ENCODE data around the gene RELN.
A peak's percentile ranks its signal among the peaks of the same experiment; 100 is the strongest.

The RELN gene

GRCh38 chr7:103658055-103659005 lies 331.1 kb downstream of the RELN start:
- no peak overlapping the region for H3K27ac ChIP-seq
- DNase-seq (ENCODE audit: low read depth, low spot score) = no peak

- no peak overlapping the region for H3K27ac ChIP-seq
- no peak for DNase-seq (ENCODE audit: low read depth, low spot score)
These were observed 332.0 kb downstream of the RELN start for GRCh38 chr7:103657474-103657894.

- H3K27ac ChIP-seq = no peak overlapping the region
- no peak for DNase-seq (ENCODE audit: low read depth, low spot score)
These were observed 333.2 kb downstream of the RELN start for GRCh38 chr7:103656221-103656620.

GRCh38 chr7:103651593-103652377 lies 337.7 kb downstream of the RELN start:
- DNase-seq (ENCODE audit: low read depth, low spot score) = no peak
- H3K27ac ChIP-seq = no peak overlapping the region

- H3K27ac ChIP-seq = no peak overlapping the region
- DNase-seq (ENCODE audit: low read depth, low spot score) = no peak
These were observed 340.4 kb downstream of the RELN start for GRCh38 chr7:103649052-103649451.

- no peak for DNase-seq (ENCODE audit: low read depth, low spot score)
- no peak overlapping the region for H3K27ac ChIP-seq
These were observed 341.3 kb downstream of the RELN start for GRCh38 chr7:103648135-103648534.

GRCh38 chr7:103644319-103644718 lies 345.1 kb downstream of the RELN start:
- no peak overlapping the region for H3K27ac ChIP-seq
- DNase-seq (ENCODE audit: low read depth, low spot score) = no peak

GRCh38 chr7:103640031-103640779 lies 349.3 kb downstream of the RELN start:
- H3K27ac ChIP-seq = no peak overlapping the region
- DNase-seq (ENCODE audit: low read depth, low spot score) = no peak

- peak overlapping the region; percentile 92 for H3K27ac ChIP-seq
- DNase-seq (ENCODE audit: low read depth, low spot score) = no peak
These were observed 351.7 kb downstream of the RELN start for GRCh38 chr7:103637726-103638125.

- peak; percentile 70 for DNase-seq (ENCODE audit: low read depth, low spot score)
- H3K27ac ChIP-seq = peak overlapping the region; percentile 92
These were observed 352.4 kb downstream of the RELN start for GRCh38 chr7:103637094-103637493.

- DNase-seq (ENCODE audit: low read depth, low spot score) = no peak
- peak overlapping the region; percentile 92 for H3K27ac ChIP-seq
These were observed 353.3 kb downstream of the RELN start for GRCh38 chr7:103636153-103636552.

- DNase-seq (ENCODE audit: low read depth, low spot score) = peak; percentile 5
- peak overlapping the region; percentile 27 for H3K27ac ChIP-seq
These were observed 356.5 kb downstream of the RELN start for GRCh38 chr7:103632972-103633371.

- DNase-seq (ENCODE audit: low read depth, low spot score) = no peak
- H3K27ac ChIP-seq = peak overlapping the region; percentile 27
These were observed 357.3 kb downstream of the RELN start for GRCh38 chr7:103632005-103632639.

GRCh38 chr7:103630318-103630717 lies 359.1 kb downstream of the RELN start:
- peak overlapping the region; percentile 36 for H3K27ac ChIP-seq
- DNase-seq (ENCODE audit: low read depth, low spot score) = peak; percentile 34

GRCh38 chr7:103628742-103629141 lies 360.7 kb downstream of the RELN start:
- no peak for DNase-seq (ENCODE audit: low read depth, low spot score)
- no peak overlapping the region for H3K27ac ChIP-seq

- H3K27ac ChIP-seq = no peak overlapping the region
- no peak for DNase-seq (ENCODE audit: low read depth, low spot score)
These were observed 362.7 kb downstream of the RELN start for GRCh38 chr7:103626776-103627175.

- no peak overlapping the region for H3K27ac ChIP-seq
- DNase-seq (ENCODE audit: low read depth, low spot score) = no peak
These were observed 367.2 kb downstream of the RELN start for GRCh38 chr7:103622274-103622673.

GRCh38 chr7:103613655-103614642 lies 375.5 kb downstream of the RELN start:
- H3K27ac ChIP-seq = no peak overlapping the region
- DNase-seq (ENCODE audit: low read depth, low spot score) = no peak

GRCh38 chr7:103609778-103610177 lies 379.7 kb downstream of the RELN start:
- H3K27ac ChIP-seq = no peak overlapping the region
- DNase-seq (ENCODE audit: low read depth, low spot score) = no peak

Measured in epithelial cell of prostate (primary cell).